ENCODE measurements around the gene PNPLA2. TPM values are rescaled to one million over a fixed set of nuclear protein-coding genes. Genes with fewer than 3 reads are reported as not detected.

PNPLA2 gene
- total and polyA plus RNA-seq, 2 of the 8 experiments (the other 6 are each of a cell fraction or from before 2014, with no cell fraction given) = 30.9 to 62.1 TPM

DNA sequence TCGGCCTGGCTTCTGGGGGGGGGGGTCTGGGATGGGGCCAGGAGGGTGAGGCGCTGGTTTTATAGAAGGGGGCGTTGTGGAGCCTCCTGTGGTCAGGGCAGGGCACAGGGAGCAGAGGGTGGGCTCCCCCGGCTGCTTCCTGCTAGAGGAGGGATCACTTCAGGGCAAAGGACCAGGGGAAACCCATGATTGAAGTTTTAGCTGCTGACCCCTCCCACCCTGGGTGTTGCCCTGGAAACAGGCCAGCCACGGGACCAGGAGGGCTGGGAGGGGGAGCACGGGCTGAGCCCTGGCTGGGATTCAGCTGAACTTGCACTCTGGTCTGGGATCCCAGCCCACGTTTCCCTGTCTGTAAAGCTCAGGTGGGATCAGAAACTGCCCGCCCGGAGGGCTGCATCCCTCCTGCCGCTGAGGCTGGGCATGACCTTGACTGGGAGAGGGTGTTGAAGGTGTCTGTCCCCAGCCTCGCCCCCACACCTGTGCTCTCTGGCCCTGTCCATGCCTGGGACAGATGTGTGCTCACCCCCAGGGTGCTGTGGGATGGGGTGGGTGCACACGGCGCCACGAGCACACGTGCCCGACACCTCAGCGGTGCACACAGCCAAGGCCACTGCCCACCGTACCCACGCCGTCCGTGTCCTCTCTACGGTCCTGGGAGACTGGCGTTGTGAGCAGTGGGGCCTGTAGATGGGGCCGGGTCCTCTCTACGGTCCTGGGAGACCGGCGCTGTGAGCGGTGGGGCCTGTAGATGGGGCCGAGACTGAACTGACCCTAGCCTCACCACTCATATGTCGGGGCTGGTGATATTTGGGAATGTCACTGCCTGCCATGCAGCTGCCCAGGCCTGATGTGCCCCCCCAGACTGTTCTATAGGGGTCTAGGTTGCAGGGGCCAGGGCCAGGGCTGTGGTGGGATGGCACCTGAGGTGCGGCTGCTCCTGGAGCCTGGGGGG lies 26.3 kb downstream of the PNPLA2 start:
- H3K9me3 ChIP-seq (ENCODE audit: insufficient read depth in 2 of 2, low read depth in 1 of 2, low read length in 1 of 2) = no peaks in the 10 kb centered on the region
- peak overlapping the region; percentile 67 for H3K27ac ChIP-seq (ENCODE audit: low read depth, low read length)
- 50% methylated on average over 27 of the region's 31 CpGs; no CpG with 5 or more reads in 1 of the 2 experiments for WGBS, 2 experiments (ENCODE audit: extremely low coverage in 1 of 2, insufficient coverage in 1 of 2, insufficient read length in 1 of 2, insufficient replicate concordance in 2 of 2, low coverage in 1 of 2, low lambda C conversion rate in 2 of 2, missing lambda C conversion rate in 1 of 2)
- peaks cover 0 to 27% of the 10 kb centered on the region in 2 experiments; a peak in 2 of 4 replicates for H3K79me2 ChIP-seq (ENCODE audit: control insufficient read depth in 1 of 2, insufficient read depth in 2 of 2, low read length in 2 of 2)
- H2AFZ ChIP-seq (ENCODE audit: low read length) = no peak overlapping the region
- peak overlapping the region; percentile 57; the same call in 1 of the 2 replicates for H2AK5ac ChIP-seq (ENCODE audit: low read depth, low read length)
- ChIA-PET POLR2A (ENCODE audit: partially characterized antibody) (interaction anchor here (0.8 to 40.4 kb wide), 8 partner anchors 12 to 210 kb away, joined by 3 to 1917 read pairs (median 3); partner anchors contain the start of genes CD151, CEND1, CRACR2B and PIDD1), CTCF (ENCODE audit: partially characterized antibody) (interaction anchor here (0.8 to 6.7 kb wide), 14 partner anchors 10 to 206 kb away, joined by 3 to 74 read pairs (median 4); no protein-coding TSS in a partner anchor)
- H3K23ac ChIP-seq (ENCODE audit: insufficient read length) = no peak overlapping the region
- peaks cover 0 to 41% (median 25%) of the 10 kb centered on the region in 4 experiments; a peak in 6 of 7 replicates for H3K4me1 ChIP-seq (replicated peaks in 1 of 4; ENCODE audit: control insufficient read depth in 3 of 4, insufficient read depth in 4 of 4, low read length in 3 of 4)
- no peak overlapping the region for H2BK120ac ChIP-seq (replicated peaks; ENCODE audit: low read depth, low read length)
- peak overlapping the region; percentile 92 for H2BK5ac ChIP-seq (ENCODE audit: low read depth, low read length)
- peak overlapping the region; percentile 77; the same call in 1 of the 2 replicates for H2BK12ac ChIP-seq (ENCODE audit: low read depth, low read length)
- H4K8ac ChIP-seq (ENCODE audit: extremely low read depth, insufficient read depth, low read length) = peak overlapping the region; percentile 0; the same call in 1 of the 2 replicates
- peak overlapping the region; percentile 3 for H3K56ac ChIP-seq (replicated peaks; ENCODE audit: insufficient read length, low read depth, low read length)
- H3K4ac ChIP-seq (replicated peaks; ENCODE audit: insufficient read length, low read depth, low read length) = peak overlapping the region; percentile 25
- H3K79me1 ChIP-seq (ENCODE audit: low read depth, low read length) = peaks cover 9% of the 10 kb centered on the region; the same call in 1 of the 2 replicates
- peaks cover 7 to 24% of the 10 kb centered on the region in 2 experiments for H4K20me1 ChIP-seq (replicated peaks in 1 of 2; ENCODE audit: control insufficient read depth in 1 of 2, insufficient read depth in 2 of 2, low read length in 2 of 2)
- H4K91ac ChIP-seq (replicated peaks; ENCODE audit: insufficient read length, low read length) = peak overlapping the region; percentile 96
- peak overlapping the region; percentile 81 for H3K18ac ChIP-seq (ENCODE audit: extremely low read depth, low read length)
- H2BK20ac ChIP-seq (ENCODE audit: low read length) = peak overlapping the region; percentile 98
- DNase-seq (ENCODE audit: low read depth in 1 of 2, low spot score in 2 of 2) (peak; percentile 67 to 89), FAIRE-seq (peak; percentile 36)
- H3K14ac ChIP-seq (ENCODE audit: insufficient read length) = no peak overlapping the region
- peak overlapping the region in 3 of 4 experiments; percentile 42 to 54 (median 45); a peak in 2 of 7 replicates for H3K9ac ChIP-seq (replicated peaks in 1 of 4; ENCODE audit: extremely low read depth in 1 of 4, low read depth in 3 of 4, low read length in 3 of 4)
- H2BK15ac ChIP-seq (ENCODE audit: low read length) = peak overlapping the region; percentile 100; the same call in 1 of the 2 replicates
- no peaks in the 10 kb centered on the region; a peak in 4 of 7 replicates for H3K27me3 ChIP-seq (replicated peaks in 1 of 4; ENCODE audit: control insufficient read depth in 3 of 4, extremely low read depth in 1 of 4, insufficient read depth in 3 of 4, low read length in 3 of 4)
- H3K23me2 ChIP-seq (ENCODE audit: low read depth, low read length) = peaks cover 27% of the 10 kb centered on the region; the same call in 1 of the 2 replicates
- H3K4me2 ChIP-seq (ENCODE audit: insufficient read depth in 1 of 2, low read depth in 2 of 2, low read length in 2 of 2) = peak overlapping the region; percentile 87
- H4K5ac ChIP-seq (ENCODE audit: insufficient read length, low read depth, low read length) = peak overlapping the region; percentile 61
- peak overlapping the region; percentile 51 to 96 (median 74) for H3K4me3 ChIP-seq (ENCODE audit: extremely low read depth in 1 of 4, insufficient read depth in 2 of 4, low read depth in 3 of 4, low read length in 4 of 4)
- peaks cover 2 to 8% (median 6%) of the 10 kb centered on the region in 4 experiments; a peak in 6 of 8 replicates for H3K36me3 ChIP-seq (ENCODE audit: control insufficient read depth in 2 of 4, insufficient read depth in 4 of 4, low read length in 3 of 4)
- no peak for TF ChIP-seq RAD21 (IDR thresholded peaks at IDR 0.05 in 1 of 2, conservative IDR thresholded peaks at IDR 0.05 in 1 of 2; ENCODE audit: low read depth in 2 of 2, low read length in 2 of 2)
- TF ChIP-seq TAF7 (optimal IDR thresholded peaks at IDR 0.05; ENCODE audit: borderline replicate concordance, low read depth, low read length) = no peak
- TF ChIP-seq RBBP5 (IDR thresholded peaks at IDR 0.05; ENCODE audit: borderline replicate concordance, low read depth, low read length) = peak; percentile 18; the same call in 1 of the 2 replicates
- TF ChIP-seq CTBP2 (IDR thresholded peaks at IDR 0.05; ENCODE audit: borderline replicate concordance, insufficient read depth, insufficient read length, low read length) = peak; percentile 16
- TF ChIP-seq, protein P1, sequence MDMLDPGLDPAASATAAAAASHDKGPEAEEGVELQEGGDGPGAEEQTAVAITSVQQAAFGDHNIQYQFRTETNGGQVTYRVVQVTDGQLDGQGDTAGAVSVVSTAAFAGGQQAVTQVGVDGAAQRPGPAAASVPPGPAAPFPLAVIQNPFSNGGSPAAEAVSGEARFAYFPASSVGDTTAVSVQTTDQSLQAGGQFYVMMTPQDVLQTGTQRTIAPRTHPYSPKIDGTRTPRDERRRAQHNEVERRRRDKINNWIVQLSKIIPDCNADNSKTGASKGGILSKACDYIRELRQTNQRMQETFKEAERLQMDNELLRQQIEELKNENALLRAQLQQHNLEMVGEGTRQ (IDR thresholded peaks at IDR 0.05; ENCODE audit: low read length) = 0 out of 2 replicates have a peak, but pooled peaks have one; percentile 36
- 0 out of 3 replicates have a peak, but pooled peaks of 1 of the 2 experiments have one; percentile 7 for TF ChIP-seq POLR2A (IDR thresholded peaks at IDR 0.05; ENCODE audit: control extremely low read depth in 1 of 2, low read depth in 2 of 2, low read length in 2 of 2)

Data from H1 (cell line).